ENCODE data around the gene EEF1B2. TPM values are rescaled to one million over a fixed set of nuclear protein-coding genes. Genes with fewer than 3 reads are reported as not detected.

The EEF1B2 gene
- total RNA-seq, 1 experiment from 2014 or later: 523 TPM

Other genes starting within 250 kb of the EEF1B2 start
- gene INO80D, start 73.7 kb upstream of the EEF1B2 start, total RNA-seq (2021; ENCODE audit: unreplicated experiment): 17.9 TPM
- gene NDUFS1, start 451 bp upstream of the EEF1B2 start, total RNA-seq (2021; ENCODE audit: unreplicated experiment): 106 TPM
- gene ZDBF2, start 114.8 kb downstream of the EEF1B2 start, total RNA-seq (2021; ENCODE audit: unreplicated experiment): 4.2 TPM

Measured in Panc1 (cell line).